GM21526 (cell line): ENCODE data around the gene TMEM258.
A peak's percentile ranks its signal among the peaks of the same experiment; 100 is the strongest.

Source experiments
- ATAC-seq: cut with Tn5 transposase; IDR thresholded peaks from one replicate; pipeline ENCODE4 v1.9.1; 2021; ENCODE audit warnings: moderate library complexity; ENCODE audit not compliant: unreplicated experiment, low FRiP score

Gene TMEM258

DNA sequence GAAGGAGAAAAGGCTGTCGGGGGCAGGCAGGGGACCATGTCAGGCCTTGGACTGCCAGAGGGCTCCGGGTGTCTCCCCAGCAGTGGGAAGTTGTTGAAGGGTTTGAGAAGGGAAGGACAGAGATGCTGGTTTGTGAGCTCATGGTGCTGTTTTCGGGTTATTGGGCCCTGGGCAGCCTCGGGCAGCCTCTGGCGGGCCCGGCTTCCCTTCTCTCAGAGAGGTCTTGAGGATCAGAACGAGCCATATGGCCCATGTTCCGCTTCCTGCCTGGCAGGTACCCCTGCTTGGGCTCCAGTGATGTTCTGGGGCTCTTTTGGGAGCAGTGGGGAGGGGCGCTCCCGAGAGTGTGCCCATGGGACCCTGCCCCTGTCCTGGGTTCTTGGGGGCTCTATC is 30.2 kb downstream of the TMEM258 start:
- no peak for ATAC-seq

DNA sequence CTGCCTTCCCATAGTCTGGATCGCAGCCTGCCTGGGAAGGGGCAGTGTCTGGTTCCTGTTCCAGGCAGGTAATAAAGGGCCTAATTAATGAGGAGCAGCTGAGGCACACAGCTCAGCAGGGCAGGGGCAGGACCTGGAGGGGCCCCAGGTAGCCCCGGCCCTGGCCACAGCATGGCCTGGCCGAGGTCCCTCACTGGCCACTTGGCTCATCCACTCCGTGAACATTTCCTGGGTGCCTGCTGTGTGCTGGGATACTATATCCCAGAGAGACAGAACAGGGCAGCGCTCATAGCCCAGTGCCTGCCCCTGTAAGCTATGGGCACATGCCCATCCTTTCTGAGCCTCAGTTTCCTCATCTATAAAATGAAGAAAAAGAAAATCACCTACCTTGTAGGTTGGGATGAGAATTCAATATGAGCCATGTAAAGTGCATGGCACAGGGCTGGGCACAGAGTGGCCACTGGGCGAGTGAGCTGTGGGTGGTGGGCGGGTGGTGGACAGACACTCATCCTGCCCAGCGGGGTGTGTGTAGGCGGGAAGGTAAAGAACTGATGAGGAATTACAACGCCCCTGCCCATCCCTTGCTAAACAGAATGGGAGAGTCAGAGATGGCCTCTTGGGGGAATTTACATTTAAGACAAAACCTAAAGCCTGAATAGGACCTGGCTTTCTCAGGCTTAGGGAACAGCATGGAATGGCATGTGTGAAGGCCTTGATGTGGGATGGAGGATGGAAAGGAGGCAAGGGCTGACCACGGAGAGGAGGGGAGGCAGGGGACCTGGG is 30.8 kb downstream of the TMEM258 start:
- no peak for ATAC-seq

DNA sequence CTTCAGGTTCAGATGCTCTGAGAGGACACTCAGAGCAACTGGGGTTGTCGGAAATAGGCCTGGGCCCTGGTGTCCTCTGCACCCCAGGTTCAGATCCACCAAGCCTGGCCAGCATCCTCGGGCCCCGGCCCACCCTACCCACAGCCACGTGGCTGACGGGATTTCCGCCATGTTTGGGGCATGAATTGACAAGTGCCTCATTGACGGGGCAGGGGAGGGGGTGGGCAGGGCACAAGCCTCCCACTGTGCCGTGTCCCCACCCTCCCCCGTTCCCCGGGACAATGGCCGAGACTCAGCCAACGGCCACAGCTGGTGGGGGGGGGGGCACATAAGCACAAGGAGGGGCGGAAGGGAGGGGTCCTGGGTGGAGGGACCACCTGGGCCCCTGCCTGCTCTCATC is 31.5 kb downstream of the TMEM258 start:
- ATAC-seq, result no peak

DNA sequence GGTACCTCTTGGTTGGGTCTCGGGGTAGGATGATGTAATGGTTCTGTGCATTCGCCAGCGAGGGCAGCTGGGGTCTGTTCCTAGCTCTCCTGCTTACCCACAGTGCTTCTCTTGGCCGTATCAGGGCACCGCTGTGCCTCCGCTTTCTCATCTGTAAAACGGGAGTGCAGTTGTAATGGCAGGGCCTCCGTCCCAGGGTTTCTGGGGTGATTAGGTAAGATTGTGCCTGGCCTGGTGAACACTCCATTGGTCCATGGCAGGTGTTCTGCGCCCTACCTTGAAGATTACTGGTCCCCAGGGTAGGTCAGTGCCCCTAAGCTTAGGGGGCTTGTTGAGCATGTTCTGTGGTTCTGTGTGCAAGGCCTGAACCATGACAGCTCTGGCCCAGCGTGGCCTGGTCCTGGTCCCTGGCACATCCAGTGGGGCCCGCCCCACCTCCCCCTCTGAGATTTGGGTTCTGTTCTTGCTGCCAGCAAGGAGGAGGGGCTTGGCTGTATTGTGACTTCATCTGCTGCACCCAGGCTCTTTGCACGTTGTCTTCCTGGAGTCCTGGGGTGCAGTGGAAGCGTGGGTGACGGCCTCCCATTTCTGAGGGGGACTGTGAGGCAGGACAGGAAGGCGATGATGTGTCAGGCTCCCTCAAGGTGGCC is 35.1 kb downstream of the TMEM258 start:
- ATAC-seq, result no peak

DNA sequence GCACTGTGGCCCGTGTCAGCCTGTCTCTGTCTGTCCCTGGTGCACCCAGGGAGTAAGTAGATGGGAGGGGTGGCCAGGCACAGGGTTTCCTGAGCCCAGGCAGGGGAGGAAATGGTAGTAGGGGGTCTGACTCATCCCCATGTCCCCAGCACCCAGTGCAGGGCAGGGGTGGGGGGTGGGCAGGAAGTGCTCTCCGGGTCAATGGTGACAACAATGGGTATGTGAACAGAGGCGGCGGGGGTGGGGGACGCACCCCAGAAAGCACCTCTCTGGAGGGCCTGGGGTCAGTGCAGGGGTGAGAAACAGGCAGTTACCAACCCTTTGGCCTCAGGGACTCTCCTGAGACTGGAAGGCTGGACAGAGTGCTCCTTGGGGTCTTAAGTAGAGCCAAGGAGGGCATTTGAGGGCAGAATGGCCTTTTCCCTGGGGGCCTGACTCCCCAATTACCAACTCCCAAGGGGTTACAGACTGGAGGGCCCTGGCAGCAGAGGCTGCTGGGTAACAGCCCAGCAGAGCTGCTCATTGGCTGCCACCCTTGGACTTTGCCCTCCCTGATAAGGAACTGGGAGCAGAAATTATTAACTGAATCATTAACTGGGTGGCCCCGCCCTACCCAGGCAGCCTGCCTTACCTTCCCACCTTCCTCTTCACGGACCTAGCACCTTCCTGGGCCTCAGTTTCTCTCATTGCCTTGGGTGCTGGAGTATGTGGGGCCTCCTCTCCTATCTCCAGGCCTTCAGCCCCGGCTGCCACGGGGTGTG is 35.8 kb downstream of the TMEM258 start:
- ATAC-seq, result no peak

DNA sequence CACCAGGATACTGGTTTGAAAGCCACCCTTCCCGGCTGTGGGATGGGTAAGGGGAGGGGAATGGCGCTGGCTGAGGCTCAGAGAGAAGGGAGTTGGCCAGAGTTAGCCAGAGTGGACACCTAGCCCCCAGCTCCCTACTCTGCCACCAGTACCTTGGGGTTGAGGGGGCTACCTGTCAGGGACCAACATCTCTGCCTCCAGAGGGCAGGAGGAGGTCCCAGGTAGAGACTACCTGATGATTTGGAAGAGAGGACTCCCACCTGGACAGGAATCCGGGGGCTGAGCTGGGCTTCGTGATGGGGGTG is 36.3 kb downstream of the TMEM258 start:
- no peak for ATAC-seq

DNA sequence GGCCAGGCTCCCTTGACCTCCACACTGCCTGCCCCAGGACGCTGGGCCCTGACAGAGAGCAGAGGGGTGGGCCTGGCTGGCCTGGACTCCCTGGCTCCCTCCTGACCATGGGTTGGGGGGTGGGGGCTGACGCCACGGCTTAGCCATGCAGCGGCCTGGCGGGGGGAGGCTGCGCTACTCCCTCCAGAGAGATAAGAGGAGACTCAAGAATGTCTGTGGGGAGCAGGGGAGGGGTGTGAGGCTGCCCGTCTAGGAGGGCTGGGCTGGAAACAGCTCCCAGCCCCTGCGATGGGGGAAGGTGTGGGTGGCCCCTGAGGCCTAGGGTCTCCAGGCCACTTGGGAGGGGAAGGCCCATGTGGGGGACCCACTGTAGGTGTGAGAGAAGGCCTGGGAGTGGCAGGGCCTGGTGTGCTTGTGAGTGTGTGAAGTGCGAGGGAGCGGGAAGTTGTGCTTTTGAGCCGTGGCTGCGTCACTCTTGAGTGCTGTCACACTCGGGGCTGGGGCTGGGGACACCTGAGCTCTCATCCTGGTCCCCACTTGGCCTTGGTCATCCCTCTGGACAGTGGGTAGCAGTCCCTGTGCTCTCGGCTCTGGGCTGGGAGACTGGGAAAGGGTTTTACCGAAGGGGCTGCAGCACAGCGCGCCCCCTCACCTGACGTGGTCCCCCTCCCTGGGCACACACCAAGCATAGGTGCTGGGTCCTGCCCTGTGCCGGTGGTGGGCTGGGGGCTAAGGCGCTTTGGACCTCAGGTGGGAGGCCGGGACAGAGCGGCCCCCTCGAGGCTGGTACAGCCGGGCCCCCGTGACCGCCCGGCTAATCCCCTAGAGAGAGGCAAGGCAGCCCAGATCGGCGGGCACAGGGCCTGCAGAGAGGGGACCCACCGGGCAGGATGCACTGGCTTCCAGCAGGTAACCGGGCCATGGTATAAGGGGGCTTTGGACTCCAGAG is 37.6 kb downstream of the TMEM258 start:
- ATAC-seq, result no peak

DNA sequence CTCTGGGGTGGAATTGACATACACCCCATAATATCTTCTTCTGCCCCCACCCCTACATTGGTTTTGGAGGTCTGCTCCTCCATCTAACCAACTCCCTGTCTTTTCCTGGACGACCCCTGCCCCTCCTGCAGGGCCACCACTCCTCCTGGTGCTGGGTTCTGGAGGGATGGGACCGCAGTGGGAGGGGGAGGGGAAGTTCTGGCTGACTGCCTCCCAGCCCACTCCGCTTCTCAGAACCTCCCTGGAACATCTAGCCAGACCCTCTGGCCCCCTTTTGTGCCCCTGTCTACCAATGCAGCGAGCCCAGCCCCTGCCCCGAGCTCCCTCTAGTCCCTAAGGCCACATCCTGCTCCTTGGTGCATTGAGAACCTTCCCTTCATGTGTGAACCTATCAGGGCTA is 38.7 kb downstream of the TMEM258 start:
- ATAC-seq, result no peak

DNA sequence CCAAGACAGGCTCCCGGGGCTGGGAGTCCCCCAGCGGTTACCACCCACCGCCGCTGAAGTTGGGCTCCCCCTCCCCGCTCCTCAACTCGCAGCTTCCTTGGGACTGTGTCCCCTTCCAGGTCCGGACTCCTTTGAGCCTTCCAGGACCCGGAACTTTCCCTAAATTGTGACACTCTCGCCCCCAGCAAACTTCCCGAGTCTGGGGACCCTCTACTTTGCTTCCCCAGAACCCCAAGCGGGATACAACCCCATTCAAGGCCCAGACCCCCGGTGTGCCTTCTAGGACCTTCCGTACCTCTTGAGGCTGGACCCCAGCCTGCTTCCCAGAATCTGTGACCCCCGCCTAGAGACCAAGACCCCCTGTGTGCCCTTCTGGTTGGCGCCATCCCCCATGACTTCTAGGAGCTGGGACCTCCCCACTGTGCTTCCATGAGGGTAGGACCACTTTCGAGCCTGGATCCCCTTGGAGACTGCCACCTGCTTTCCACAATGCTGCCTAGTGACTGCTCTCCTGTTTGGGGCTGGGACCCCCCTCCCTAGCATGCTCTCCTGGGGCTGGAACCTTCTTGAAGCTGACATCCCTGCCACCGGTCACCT is 39.4 kb downstream of the TMEM258 start:
- no peak for ATAC-seq

DNA sequence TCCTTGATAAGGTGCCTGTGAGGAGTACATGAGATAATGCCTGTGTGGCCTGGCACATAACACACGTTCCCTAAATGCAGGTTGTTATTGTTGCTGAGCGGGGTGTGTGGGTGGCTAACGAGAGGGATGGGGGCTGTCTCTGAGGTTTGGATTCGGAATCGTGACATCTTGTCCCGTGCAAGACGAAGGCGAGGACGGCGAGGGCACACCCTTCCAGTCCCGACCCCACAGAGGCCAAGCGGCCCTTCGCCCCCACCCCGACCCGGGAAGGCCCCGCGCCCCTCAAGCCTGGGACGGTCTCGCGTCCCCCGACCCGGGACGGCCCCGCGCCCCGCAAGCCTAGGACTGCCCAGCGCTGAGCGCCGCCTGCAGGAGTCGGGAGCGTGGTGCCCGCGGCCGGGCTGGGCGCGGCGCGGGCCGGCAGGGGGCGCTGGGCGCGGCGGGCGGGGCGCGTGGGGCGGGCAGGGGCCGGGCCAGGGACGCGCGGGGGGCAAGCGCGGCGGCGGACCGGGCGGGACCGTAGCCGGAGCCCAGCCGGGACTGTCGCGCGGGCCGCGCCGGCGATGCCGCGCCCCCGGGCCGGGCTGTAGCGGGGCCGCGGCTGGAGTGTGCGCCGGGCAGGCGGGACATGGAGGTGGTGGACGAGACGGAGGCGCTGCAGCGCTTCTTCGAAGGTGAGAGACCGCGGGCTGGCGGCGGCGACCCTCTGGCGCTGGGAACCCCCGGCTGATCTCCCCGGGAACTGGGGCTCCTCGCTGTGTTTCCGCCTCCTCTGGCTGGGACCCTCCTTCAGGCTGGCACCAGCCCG is 40.1 kb downstream of the TMEM258 start, which contains the start of gene MYRF:
MYRF (plus strand) TSS at position 520 of the 808 bp plus-strand sequence; CDS start at position 629, 109 bp downstream.
- ATAC-seq, result no peak

DNA sequence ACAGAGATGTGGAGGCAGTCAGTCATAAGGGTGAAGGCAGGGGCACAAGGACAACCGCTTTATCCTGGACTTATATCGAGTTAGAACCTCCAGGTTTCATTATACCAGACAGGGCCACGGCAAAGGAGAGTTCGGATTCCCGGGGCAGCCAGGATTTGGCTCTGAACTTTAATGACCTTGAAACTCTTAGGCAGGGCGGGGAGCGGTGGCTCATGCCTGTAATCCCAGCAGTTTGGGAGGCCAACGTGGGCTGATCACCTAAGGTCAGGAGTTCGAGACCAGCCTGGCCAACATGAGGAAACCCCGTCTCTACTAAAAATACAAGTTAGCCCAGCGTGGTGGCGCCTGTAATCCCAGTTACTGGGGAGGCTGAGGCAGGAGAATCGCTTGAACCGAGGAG is 41.0 kb downstream of the TMEM258 start:
- no peak for ATAC-seq

DNA sequence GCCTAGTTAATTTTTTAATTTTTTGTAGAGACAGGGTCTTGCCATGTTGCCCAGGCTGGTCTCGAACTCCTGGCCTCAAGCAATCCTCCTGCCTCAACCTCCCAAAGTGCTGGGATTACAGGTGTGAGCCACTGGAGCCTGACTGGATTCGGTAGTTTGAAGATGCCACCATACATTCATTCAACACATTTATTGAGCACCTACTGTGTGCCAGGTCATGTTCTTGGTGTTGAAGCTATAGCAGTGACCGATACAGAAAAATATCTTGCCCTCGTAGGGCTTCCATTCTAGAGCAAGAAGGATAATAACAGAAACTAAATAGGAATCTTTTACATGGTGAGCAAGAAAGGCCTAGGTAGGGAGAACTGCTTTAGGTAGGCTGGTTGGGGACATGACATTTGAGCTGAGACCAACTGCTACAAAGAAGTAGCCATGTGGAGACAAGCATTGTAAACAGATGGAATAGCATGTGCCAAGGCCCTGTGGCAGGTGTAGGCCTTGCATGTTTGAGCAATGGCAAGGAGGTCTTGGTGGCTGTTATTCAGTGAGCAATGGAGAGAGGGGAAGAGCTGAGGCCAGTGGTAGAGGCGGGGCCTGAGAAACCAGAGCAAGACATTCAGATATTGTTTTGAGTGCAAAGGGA is 41.6 kb downstream of the TMEM258 start:
- ATAC-seq, result no peak

DNA sequence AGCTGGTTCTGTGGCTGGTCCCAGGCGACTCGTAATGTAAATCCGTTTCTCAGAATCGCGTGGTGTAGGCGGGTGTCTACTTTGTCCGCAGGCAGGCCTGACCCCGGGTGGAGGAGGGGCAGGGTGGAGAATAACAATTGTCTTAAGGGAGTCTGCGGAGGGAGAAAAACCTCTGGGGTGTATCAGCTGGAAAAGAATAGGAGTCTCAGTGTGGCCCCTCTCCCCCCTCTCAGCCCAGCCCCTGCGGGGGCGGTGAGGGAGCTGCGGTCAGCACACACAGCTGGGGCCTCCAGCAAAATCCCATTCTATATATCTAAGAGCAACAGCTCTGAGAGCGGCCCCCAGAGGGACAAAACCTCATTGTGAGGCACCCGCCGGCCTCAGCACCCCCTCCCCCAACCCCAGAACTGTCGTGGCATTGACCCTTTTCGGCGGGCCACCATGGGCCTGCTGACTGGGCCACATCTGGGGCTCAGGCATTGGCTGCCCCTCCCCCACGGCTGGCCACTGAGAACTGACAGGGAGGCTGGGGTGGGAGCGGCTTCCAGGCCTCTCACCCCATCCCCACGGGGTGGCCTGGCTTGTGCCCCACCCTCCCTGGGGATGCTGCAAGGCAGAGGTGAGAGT is 42.7 kb downstream of the TMEM258 start:
- ATAC-seq, result no peak

DNA sequence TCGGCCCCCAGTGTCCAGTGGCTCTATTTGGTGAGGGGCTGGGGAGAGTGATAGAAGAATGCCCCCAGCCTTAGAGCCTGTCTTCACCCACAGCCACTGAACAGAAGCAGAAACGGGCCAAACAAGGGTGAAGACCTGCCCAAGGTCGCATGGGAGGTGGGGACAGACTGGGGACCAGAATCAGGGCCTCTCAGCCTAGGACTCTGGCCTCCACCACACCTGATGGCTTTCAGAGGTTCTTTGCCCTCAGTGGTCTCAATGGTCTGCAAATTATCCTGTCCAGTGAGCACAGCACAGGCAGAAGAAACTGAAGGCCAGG is 44.5 kb downstream of the TMEM258 start:
- ATAC-seq, result no peak

DNA sequence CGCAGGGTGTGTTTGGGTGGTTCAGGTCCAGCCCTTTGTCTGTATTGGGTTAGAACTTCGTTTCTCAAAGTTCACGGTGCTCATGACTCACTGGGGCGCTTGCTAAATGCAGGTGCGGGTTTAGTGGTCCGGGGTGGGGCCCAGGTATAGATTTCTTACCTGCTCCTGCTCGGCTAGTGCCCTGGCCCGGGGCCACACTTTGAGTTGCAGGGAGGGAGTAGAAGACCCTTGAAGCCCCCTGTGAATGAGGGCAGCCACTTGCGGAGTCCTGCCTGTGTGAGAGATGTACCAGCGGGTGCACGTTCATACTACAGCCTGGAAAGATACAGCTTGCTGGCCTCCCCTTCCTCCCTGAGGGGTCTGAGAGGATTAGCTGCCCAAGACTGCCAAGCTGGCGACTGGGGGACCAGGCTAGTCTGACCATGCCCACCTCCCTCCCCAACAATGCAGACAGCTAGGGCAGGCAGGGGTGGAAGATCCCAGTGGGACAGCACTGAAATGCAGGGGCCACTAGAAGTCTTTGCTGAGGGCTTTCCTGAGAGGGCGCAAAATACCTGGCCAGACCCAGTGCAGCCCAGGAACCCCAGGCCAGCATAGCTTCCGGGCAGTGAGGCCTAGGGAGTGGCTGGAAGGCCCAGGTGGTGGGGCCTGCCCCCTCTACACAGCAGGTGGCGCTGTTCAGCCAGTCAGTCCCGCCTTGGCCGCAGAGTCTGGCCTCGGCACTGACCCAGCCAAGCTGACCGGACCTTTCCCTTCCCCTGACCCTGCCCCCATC is 45.0 kb downstream of the TMEM258 start:
- peak; percentile 60 for ATAC-seq

DNA sequence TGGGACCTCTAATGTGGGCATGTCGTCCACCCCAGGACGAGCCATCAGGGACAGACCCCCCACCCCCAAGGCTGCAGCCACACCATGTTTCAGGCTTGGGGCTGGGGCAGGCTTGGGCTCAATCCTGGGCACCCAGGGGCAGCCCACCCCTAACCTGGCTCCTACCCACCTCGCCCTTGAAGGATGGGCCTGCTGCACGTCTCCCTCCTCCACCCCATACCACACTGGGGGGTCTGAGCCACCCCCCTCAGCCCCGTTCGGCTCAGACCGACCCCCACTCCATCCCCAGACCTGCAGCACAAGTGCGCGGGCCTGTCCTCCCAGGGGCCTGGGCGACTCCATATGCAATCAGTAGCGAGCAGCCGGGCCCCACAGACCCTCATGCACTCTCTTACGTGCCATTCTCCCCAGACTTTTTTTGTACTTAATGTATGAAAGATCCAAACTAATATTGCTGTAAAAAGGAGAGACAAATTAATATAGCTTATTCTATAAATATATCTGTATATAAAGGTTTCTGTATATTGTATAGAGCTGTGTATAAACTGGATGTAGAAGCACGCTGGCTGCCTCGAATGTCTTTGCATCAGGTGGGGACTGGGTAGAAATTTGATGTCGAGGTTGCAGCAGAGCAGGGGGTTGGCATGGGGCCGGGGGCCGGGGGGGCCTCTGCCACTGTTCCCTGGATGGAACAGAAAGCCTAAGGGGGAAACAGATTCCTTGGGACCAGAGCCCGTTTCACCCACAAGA is 45.8 kb downstream of the TMEM258 start:
- no peak for ATAC-seq

DNA sequence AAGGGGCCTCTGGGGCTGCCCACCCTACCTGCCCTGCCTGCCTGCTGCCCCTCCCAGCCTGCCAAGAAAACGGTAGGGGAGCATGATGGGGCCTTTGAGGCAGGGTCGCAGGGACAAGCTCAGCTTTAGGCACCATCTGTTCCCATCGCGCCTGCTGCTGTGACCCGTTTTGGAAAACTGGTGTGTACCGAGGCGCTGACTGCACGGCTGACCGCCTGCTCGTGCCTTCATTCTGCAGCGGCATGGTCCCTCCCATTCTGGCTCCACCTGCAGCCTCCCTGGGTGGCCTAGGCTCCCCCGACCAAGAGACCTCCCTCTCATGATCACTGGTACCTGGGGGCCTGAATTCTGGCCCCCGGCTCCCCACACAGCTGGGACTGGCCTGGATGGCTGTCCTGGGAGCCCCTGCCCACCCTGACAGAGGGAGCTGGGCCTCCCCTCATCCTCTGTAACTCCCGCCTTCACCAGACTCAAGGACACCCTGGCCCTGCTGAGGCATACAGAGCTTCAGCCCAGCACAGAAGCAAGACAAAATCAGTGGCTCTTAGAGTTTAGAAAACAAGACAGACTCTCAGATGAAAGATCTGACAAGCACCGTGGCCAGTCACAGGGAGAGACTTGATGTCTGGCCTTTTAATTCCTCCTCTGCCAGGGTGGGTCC is 46.5 kb downstream of the TMEM258 start:
- ATAC-seq, result no peak
